GM18867 (cell line): ENCODE measurements around the gene AMTN.
"Not testable (repeated sequence)": the region's sequence is repeated elsewhere in the genome, so short reads cannot be mapped to it uniquely, and the experiment has no call there.

ENCODE experiments used
- ATAC-seq: cut with Tn5 transposase; IDR thresholded peaks from one replicate; pipeline ENCODE4 v1.9.1; 2021; ENCODE audit warnings: mild to moderate bottlenecking, moderate library complexity; ENCODE audit not compliant: unreplicated experiment

Gene AMTN

GRCh38 chr4:70518269-70518668 lies at the start of gene AMTN:
TSS of gene AMTN (plus strand) at chr4:70518569. CDS start at chr4:70518778, 209 bp downstream.
- no peak for ATAC-seq

- no peak for ATAC-seq
Observed at GRCh38 chr4:70471897-70472296, 46.5 kb upstream of the AMTN start, which contains the start of gene MUC7. TSS of gene MUC7 (plus strand) at chr4:70472197. CDS start at chr4:70474022, 1,825 bp downstream.

GRCh38 chr4:70473679-70474078 lies 44.7 kb upstream of the AMTN start:
- no peak for ATAC-seq

- no peak for ATAC-seq
Observed at GRCh38 chr4:70488748-70489147, 29.6 kb upstream of the AMTN start.

- no peak for ATAC-seq
Observed at GRCh38 chr4:70496231-70496630, 22.1 kb upstream of the AMTN start.

GRCh38 chr4:70501838-70502237 lies 16.5 kb upstream of the AMTN start:
- not testable (repeated sequence) for ATAC-seq

- ATAC-seq = no peak
Observed at GRCh38 chr4:70504733-70505132, 13.6 kb upstream of the AMTN start.

GRCh38 chr4:70505151-70505748 lies 13.1 kb upstream of the AMTN start:
- ATAC-seq = peak; percentile 95

GRCh38 chr4:70508801-70509200 lies 9.6 kb upstream of the AMTN start:
- ATAC-seq = no peak

GRCh38 chr4:70511365-70511764 lies 7.0 kb upstream of the AMTN start:
- ATAC-seq = no peak

- no peak for ATAC-seq
Observed at GRCh38 chr4:70515367-70516250, 2.8 kb upstream of the AMTN start.

GRCh38 chr4:70518716-70519115 lies 347 bp downstream of the AMTN start:
- ATAC-seq = no peak

- ATAC-seq = no peak
Observed at GRCh38 chr4:70522626-70523025, 4.3 kb downstream of the AMTN start.

GRCh38 chr4:70530997-70531396 lies 12.6 kb downstream of the AMTN start:
- no peak for ATAC-seq

GRCh38 chr4:70531981-70532380 lies 13.6 kb downstream of the AMTN start:
- ATAC-seq = peak; percentile 79

- ATAC-seq = no peak
Observed at GRCh38 chr4:70533211-70533610, 14.8 kb downstream of the AMTN start.

GRCh38 chr4:70533791-70534190 lies 15.4 kb downstream of the AMTN start:
- no peak for ATAC-seq

- not testable (repeated sequence) for ATAC-seq
Observed at GRCh38 chr4:70534886-70535285, 16.5 kb downstream of the AMTN start.

- no peak for ATAC-seq
Observed at GRCh38 chr4:70538869-70539268, 20.5 kb downstream of the AMTN start.

GRCh38 chr4:70544279-70544868 lies 26.0 kb downstream of the AMTN start:
- peak; percentile 76 for ATAC-seq

GRCh38 chr4:70556856-70557255 lies 38.5 kb downstream of the AMTN start:
- ATAC-seq = no peak
